ENCODE measurements around the gene SPRED2. TPM values are rescaled to one million over a fixed set of nuclear protein-coding genes. Genes with fewer than 3 reads are reported as not detected.
A peak's percentile ranks its signal among the peaks of the same experiment; 100 is the strongest.

Gene SPRED2
- total RNA-seq, 1 donor from 2014 or later: 43.9 TPM

- Histone ChIP-seq H3K27ac (no peak overlapping the region), H3K27me3 (ENCODE audit: low read depth) (no peaks in the 10 kb centered on the region), H3K4me1 (peaks cover 49% of the 10 kb centered on the region), H3K36me3 (no peaks in the 10 kb centered on the region), H3K9me3 (no peaks in the 10 kb centered on the region), H3K4me3 (no peak overlapping the region)
- ATAC-seq (no peak), DNase-seq (no peak)
- TF ChIP-seq, protein P1, sequence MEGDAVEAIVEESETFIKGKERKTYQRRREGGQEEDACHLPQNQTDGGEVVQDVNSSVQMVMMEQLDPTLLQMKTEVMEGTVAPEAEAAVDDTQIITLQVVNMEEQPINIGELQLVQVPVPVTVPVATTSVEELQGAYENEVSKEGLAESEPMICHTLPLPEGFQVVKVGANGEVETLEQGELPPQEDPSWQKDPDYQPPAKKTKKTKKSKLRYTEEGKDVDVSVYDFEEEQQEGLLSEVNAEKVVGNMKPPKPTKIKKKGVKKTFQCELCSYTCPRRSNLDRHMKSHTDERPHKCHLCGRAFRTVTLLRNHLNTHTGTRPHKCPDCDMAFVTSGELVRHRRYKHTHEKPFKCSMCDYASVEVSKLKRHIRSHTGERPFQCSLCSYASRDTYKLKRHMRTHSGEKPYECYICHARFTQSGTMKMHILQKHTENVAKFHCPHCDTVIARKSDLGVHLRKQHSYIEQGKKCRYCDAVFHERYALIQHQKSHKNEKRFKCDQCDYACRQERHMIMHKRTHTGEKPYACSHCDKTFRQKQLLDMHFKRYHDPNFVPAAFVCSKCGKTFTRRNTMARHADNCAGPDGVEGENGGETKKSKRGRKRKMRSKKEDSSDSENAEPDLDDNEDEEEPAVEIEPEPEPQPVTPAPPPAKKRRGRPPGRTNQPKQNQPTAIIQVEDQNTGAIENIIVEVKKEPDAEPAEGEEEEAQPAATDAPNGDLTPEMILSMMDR (IDR thresholded peaks at IDR 0.05): no peak
- intact Hi-C loops (cut with DNase I): no loop called here
Observed at GRCh38 chr2:65425276-65425675, 7.1 kb downstream of the SPRED2 start.

DNA sequence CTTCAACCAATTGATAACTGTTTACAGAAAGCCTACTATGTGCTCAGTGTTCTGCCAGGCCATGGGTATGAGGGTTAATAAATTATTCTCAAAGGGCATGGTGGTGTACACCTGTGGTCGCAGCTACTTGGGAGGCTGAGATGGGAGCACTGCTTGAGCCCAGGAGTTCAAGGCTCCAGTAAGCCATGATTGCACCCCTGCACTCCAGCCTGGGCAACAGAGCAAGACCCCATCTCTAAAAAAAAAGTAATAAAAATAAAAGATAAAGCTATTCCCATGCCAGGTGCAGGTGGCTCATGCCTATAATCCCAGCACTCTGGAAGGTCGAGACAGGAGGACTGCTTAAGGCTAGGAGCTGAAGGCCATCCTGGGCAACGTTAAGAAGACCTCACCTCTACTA is 8.0 kb downstream of the SPRED2 start:
- intact Hi-C loops (cut with DNase I): no loop called here
- Histone ChIP-seq H3K36me3 (no peaks in the 10 kb centered on the region), H3K27ac (no peak overlapping the region), H3K4me3 (no peak overlapping the region), H3K4me1 (peaks cover 45% of the 10 kb centered on the region), H3K27me3 (ENCODE audit: low read depth) (no peaks in the 10 kb centered on the region), H3K9me3 (no peaks in the 10 kb centered on the region)
- ATAC-seq (no peak), DNase-seq (no peak)
- TF ChIP-seq, protein P1 (IDR thresholded peaks at IDR 0.05): no peak

GRCh38 chr2:65421432-65421748 is 11.0 kb downstream of the SPRED2 start:
- intact Hi-C loops (cut with DNase I): no loop called here
- peak in 1 of 2 donors; percentile 35 for ATAC-seq
- TF ChIP-seq, protein P1 (IDR thresholded peaks at IDR 0.05): no peak

GRCh38 chr2:65420712-65421431 is 11.5 kb downstream of the SPRED2 start:
- DNase-seq: peak; percentile 58
- TF ChIP-seq, protein P1 (IDR thresholded peaks at IDR 0.05): no peak
- peaks cover 37% of the 10 kb centered on the region for H3K4me1 ChIP-seq
- no peaks in the 10 kb centered on the region for H3K9me3 ChIP-seq
- no peak overlapping the region for H3K27ac ChIP-seq
- H3K27me3 ChIP-seq (ENCODE audit: low read depth): no peaks in the 10 kb centered on the region
- H3K36me3 ChIP-seq: no peaks in the 10 kb centered on the region
- no peak overlapping the region for H3K4me3 ChIP-seq
- intact Hi-C loops (cut with DNase I): no loop called here
- ATAC-seq: peak; percentile 38 to 60

More at GRCh38 chr2:65421432-65421748, 11.0 kb downstream of the SPRED2 start:
- no peak overlapping the region for H3K27ac ChIP-seq
- no peak overlapping the region for H3K4me3 ChIP-seq
- H3K9me3 ChIP-seq: no peaks in the 10 kb centered on the region
- peaks cover 37% of the 10 kb centered on the region for H3K4me1 ChIP-seq
- H3K27me3 ChIP-seq (ENCODE audit: low read depth): no peaks in the 10 kb centered on the region
- H3K36me3 ChIP-seq: no peaks in the 10 kb centered on the region
- DNase-seq: no peak

- H3K27me3 ChIP-seq (ENCODE audit: low read depth): no peaks in the 10 kb centered on the region
- ATAC-seq: no peak
Observed at GRCh38 chr2:65417509-65418085, 14.8 kb downstream of the SPRED2 start.

More at GRCh38 chr2:65417509-65418085, 14.8 kb downstream of the SPRED2 start:
- Histone ChIP-seq H3K27ac (no peak overlapping the region), H3K36me3 (no peaks in the 10 kb centered on the region), H3K9me3 (no peaks in the 10 kb centered on the region), H3K4me3 (no peak overlapping the region), H3K4me1 (peaks cover 30% of the 10 kb centered on the region)
- intact Hi-C loops (cut with DNase I): no loop called here
- DNase-seq: no peak
- TF ChIP-seq, protein P1 (IDR thresholded peaks at IDR 0.05): no peak
